ENCODE data around the gene GRAMD2A.

Gene GRAMD2A

GRCh38 chr15:72237029-72237852, 39.7 kb upstream of the GRAMD2A start:
- peak; percentile 45 for DNase-seq
- peaks cover 34% of the 10 kb centered on the region for H3K36me3 ChIP-seq
- H3K4me3 ChIP-seq (ENCODE audit: low read depth, low read length) = no peak overlapping the region
- peak overlapping the region; percentile 38 for H3K27ac ChIP-seq
- TF ChIP-seq CTCF (IDR thresholded peaks at IDR 0.05; ENCODE audit: low read depth, low read length) = no peak
- H3K9me3 ChIP-seq (ENCODE audit: severe bottlenecking) = no peaks in the 10 kb centered on the region
- no peaks in the 10 kb centered on the region for H3K27me3 ChIP-seq (ENCODE audit: insufficient read depth, low read depth, severe bottlenecking)

- TF ChIP-seq CTCF (IDR thresholded peaks at IDR 0.05; ENCODE audit: low read depth, low read length) = no peak
- Histone ChIP-seq H3K9me3 (ENCODE audit: severe bottlenecking) (no peaks in the 10 kb centered on the region), H3K27me3 (ENCODE audit: insufficient read depth, low read depth, severe bottlenecking) (no peaks in the 10 kb centered on the region), H3K36me3 (peaks cover 26% of the 10 kb centered on the region), H3K27ac (no peak overlapping the region), H3K4me3 (ENCODE audit: low read depth, low read length) (no peak overlapping the region)
- no peak for DNase-seq
Observed at GRCh38 chr15:72236381-72237003, 38.9 kb upstream of the GRAMD2A start.

- H3K36me3 ChIP-seq = peaks cover 21% of the 10 kb centered on the region
- H3K27me3 ChIP-seq (ENCODE audit: insufficient read depth, low read depth, severe bottlenecking) = no peaks in the 10 kb centered on the region
- TF ChIP-seq CTCF (IDR thresholded peaks at IDR 0.05; ENCODE audit: low read depth, low read length) = no peak
- H3K27ac ChIP-seq = peak overlapping the region; percentile 31
- no peaks in the 10 kb centered on the region for H3K9me3 ChIP-seq (ENCODE audit: severe bottlenecking)
- peak; percentile 45 for DNase-seq
- no peak overlapping the region for H3K4me3 ChIP-seq (ENCODE audit: low read depth, low read length)
Observed at GRCh38 chr15:72235298-72235697, 37.7 kb upstream of the GRAMD2A start.

- Histone ChIP-seq H3K27ac (no peak overlapping the region), H3K36me3 (peaks cover 21% of the 10 kb centered on the region), H3K9me3 (ENCODE audit: severe bottlenecking) (no peaks in the 10 kb centered on the region), H3K4me3 (ENCODE audit: low read depth, low read length) (no peak overlapping the region), H3K27me3 (ENCODE audit: insufficient read depth, low read depth, severe bottlenecking) (no peaks in the 10 kb centered on the region)
- no peak for DNase-seq
- no peak for TF ChIP-seq CTCF (IDR thresholded peaks at IDR 0.05; ENCODE audit: low read depth, low read length)
Observed at GRCh38 chr15:72233769-72234168, 36.2 kb upstream of the GRAMD2A start.

GRCh38 chr15:72231833-72232478, 34.4 kb upstream of the GRAMD2A start:
- Histone ChIP-seq H3K36me3 (peaks cover 33% of the 10 kb centered on the region), H3K27me3 (ENCODE audit: insufficient read depth, low read depth, severe bottlenecking) (no peaks in the 10 kb centered on the region), H3K4me3 (ENCODE audit: low read depth, low read length) (peak overlapping the region; percentile 49), H3K9me3 (ENCODE audit: severe bottlenecking) (no peaks in the 10 kb centered on the region), H3K27ac (peak overlapping the region; percentile 89)
- TF ChIP-seq CTCF (IDR thresholded peaks at IDR 0.05; ENCODE audit: low read depth, low read length) = no peak
- no peak for DNase-seq

Measured in WERI-Rb-1 (cell line).